Neural progenitor cell (in vitro differentiated cells): ENCODE results near the gene TRAF4.

Experiments
- EZH2phosphoT487 ChIP-seq: fragments of 200-600 bp; sonication (generic); IDR thresholded peaks from 2 replicates; pipeline ENCODE4 v1.6.1; 2017; ENCODE audit warnings: antibody characterized with exemption
- TF ChIP-seq, protein P1 (sequence below): fragments of 200-600 bp; sonication (generic); IDR thresholded peaks from 2 replicates; pipeline ENCODE4 v1.5.1; 2017; ENCODE audit warnings: antibody characterized with exemption, mild to moderate bottlenecking

GRCh38 chr17:28705074-28705659 lies 38.6 kb upstream of the TRAF4 start:
- TF ChIP-seq, protein P1, sequence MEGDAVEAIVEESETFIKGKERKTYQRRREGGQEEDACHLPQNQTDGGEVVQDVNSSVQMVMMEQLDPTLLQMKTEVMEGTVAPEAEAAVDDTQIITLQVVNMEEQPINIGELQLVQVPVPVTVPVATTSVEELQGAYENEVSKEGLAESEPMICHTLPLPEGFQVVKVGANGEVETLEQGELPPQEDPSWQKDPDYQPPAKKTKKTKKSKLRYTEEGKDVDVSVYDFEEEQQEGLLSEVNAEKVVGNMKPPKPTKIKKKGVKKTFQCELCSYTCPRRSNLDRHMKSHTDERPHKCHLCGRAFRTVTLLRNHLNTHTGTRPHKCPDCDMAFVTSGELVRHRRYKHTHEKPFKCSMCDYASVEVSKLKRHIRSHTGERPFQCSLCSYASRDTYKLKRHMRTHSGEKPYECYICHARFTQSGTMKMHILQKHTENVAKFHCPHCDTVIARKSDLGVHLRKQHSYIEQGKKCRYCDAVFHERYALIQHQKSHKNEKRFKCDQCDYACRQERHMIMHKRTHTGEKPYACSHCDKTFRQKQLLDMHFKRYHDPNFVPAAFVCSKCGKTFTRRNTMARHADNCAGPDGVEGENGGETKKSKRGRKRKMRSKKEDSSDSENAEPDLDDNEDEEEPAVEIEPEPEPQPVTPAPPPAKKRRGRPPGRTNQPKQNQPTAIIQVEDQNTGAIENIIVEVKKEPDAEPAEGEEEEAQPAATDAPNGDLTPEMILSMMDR, result no peak
- TF ChIP-seq EZH2phosphoT487, result no peak
